HepG2 (cell line): ENCODE data around the gene CSNK1D. TPM values are rescaled to one million over a fixed set of nuclear protein-coding genes. Genes with fewer than 3 reads are reported as not detected.

Source experiments
- ARNT ChIP-seq: fragments of 450-650 bp; IDR thresholded peaks from 2 replicates; pipeline ENCODE4 v1.6.1; 2017
- GMEB1 ChIP-seq: sonication (generic); formaldehyde crosslinking; IDR thresholded peaks from 2 replicates; pipeline ENCODE4 v1.5.1; 2020; ENCODE audit warnings: missing genetic modification reagents, mild to moderate bottlenecking, borderline replicate concordance
- KLF11 ChIP-seq: IDR thresholded peaks from 2 replicates; pipeline ENCODE4 v1.6.1; 2016; ENCODE audit warnings: missing compliant biosample characterization
- MXD4 ChIP-seq: IDR thresholded peaks from 2 replicates; pipeline ENCODE4 v1.6.1; 2016; ENCODE audit warnings: mild to moderate bottlenecking, missing biosample characterization, missing genetic modification reagents
- MZF1 ChIP-seq: sonication (generic); formaldehyde crosslinking; IDR thresholded peaks from 2 replicates; pipeline ENCODE4 v1.8.1; 2023; ENCODE audit warnings: mild to moderate bottlenecking, missing genetic modification reagents, borderline replicate concordance
- PCBP2 ChIP-seq: fragments of 200-400 bp; formaldehyde crosslinking; optimal IDR thresholded peaks from 2 replicates; pipeline ENCODE3; 2018; ENCODE audit warnings: low read length, low read depth; ENCODE audit not compliant: poor library complexity, severe bottlenecking
- PHF20 ChIP-seq: sonication (generic); formaldehyde crosslinking; IDR thresholded peaks from 2 replicates; pipeline ENCODE4 v1.5.0; 2020; ENCODE audit warnings: mild to moderate bottlenecking, missing genetic modification reagents
- SP1 ChIP-seq, 2 experiments: fragments of 450-650 bp in 1 of 2; sonication (generic) in 1 of 2; formaldehyde crosslinking in 1 of 2; IDR thresholded peaks; 2 replicates each; pipeline versions ENCODE4 v1.4.0 to v1.6.1; 2016 to 2020; ENCODE audit warnings: missing genetic modification reagents in 1 of 2
- ZKSCAN5 ChIP-seq: sonication (generic); formaldehyde crosslinking; IDR thresholded peaks from 2 replicates; pipeline ENCODE4 v1.5.1; 2020; ENCODE audit warnings: mild to moderate bottlenecking, missing genetic modification reagents
- ZNF230 ChIP-seq: sonication (generic); formaldehyde crosslinking; IDR thresholded peaks from 2 replicates; pipeline ENCODE4 v1.4.0; 2020; ENCODE audit warnings: mild to moderate bottlenecking, missing genetic modification reagents
- ZNF24 ChIP-seq: fragments of 450-650 bp; IDR thresholded peaks from 2 replicates; pipeline ENCODE4 v1.6.1; 2017; ENCODE audit warnings: antibody characterized with exemption, mild to moderate bottlenecking
- ZNF264 ChIP-seq: sonication (generic); formaldehyde crosslinking; IDR thresholded peaks from 2 replicates; pipeline ENCODE4 v1.4.0; 2020; ENCODE audit warnings: missing genetic modification reagents
- ZNF280B ChIP-seq: sonication (generic); formaldehyde crosslinking; IDR thresholded peaks from 2 replicates; pipeline ENCODE4 v1.5.0; 2020; ENCODE audit warnings: missing genetic modification reagents, mild to moderate bottlenecking, borderline replicate concordance
- ZNF432 ChIP-seq: sonication (generic); formaldehyde crosslinking; IDR thresholded peaks from 2 replicates; pipeline ENCODE4 v1.5.0; 2020; ENCODE audit warnings: missing genetic modification reagents, mild to moderate bottlenecking, borderline replicate concordance
- ZNF547 ChIP-seq: sonication (generic); formaldehyde crosslinking; IDR thresholded peaks from 2 replicates; pipeline ENCODE4 v1.5.1; 2020; ENCODE audit warnings: mild to moderate bottlenecking, missing genetic modification reagents
- ZNF746 ChIP-seq: sonication (generic); formaldehyde crosslinking; IDR thresholded peaks from 2 replicates; pipeline ENCODE4 v1.8.0; 2022; ENCODE audit warnings: mild to moderate bottlenecking, missing genetic modification reagents
- ZNF792 ChIP-seq: IDR thresholded peaks from 2 replicates; pipeline ENCODE4 v1.6.1; 2016
- ZUFSP ChIP-seq: sonication (generic); formaldehyde crosslinking; IDR thresholded peaks from 2 replicates; pipeline ENCODE4 v1.9.0; 2021; ENCODE audit warnings: missing genetic modification reagents, mild to moderate bottlenecking, borderline replicate concordance
- polyA plus RNA-seq, 8 experiments: library from polyadenylated mRNA; depleted of rRNA in 3 of 8; stranded (reverse) in 7 of 8; unstranded in 1 of 8; fragments of >200 nt; fragmentation: Illumina TruSeq in 4 of 8; extraction: Trizol in 4 of 8; gene quantifications; 2 replicates each; pipeline versions ENCODE4 v1.2.1 to v1.2.3, GENCODE V29; 2011 to 2016; ENCODE audit warnings: low read depth in 4 of 8, missing spikeins in 1 of 8, mixed read lengths in 1 of 8; ENCODE audit not compliant: insufficient read depth in 1 of 8
- total RNA-seq, 5 experiments: library from RNA; depleted of rRNA; stranded (reverse); fragments of >200 nt; fragmentation: Illumina TruSeq; extraction: Trizol; gene quantifications; 2 replicates each; pipeline ENCODE4 v1.2.3, GENCODE V29; 2016; ENCODE audit warnings: low read depth in 1 of 5

Gene CSNK1D
- total and polyA plus RNA-seq, 2 of the 13 experiments (the other 11 are each of a cell fraction or from before 2014, with no cell fraction given) = 31.5 to 128 TPM

- peak; percentile 72 for TF ChIP-seq MZF1 (CRISPR knock-in tag)
- peak; percentile 32; the same call in 1 of the 2 replicates for TF ChIP-seq ZNF746 (CRISPR knock-in tag)
- peak; percentile 71; the same call in 1 of the 2 replicates for TF ChIP-seq KLF11
- peak; percentile 83; the same call in 1 of the 2 replicates for TF ChIP-seq ZNF230 (CRISPR knock-in tag)
- TF ChIP-seq ZNF264 (CRISPR knock-in tag) = peak; percentile 83
- TF ChIP-seq GMEB1 (CRISPR knock-in tag) = peak; percentile 51
- TF ChIP-seq ZNF792 (CRISPR knock-in tag) = 0 out of 2 replicates have a peak, but pooled peaks have one; percentile 74
- TF ChIP-seq ZNF432 (CRISPR knock-in tag) = no peak
- TF ChIP-seq ZNF24 = no peak
- TF ChIP-seq ZUFSP = no peak
- no peak for TF ChIP-seq SP1 (IDR thresholded peaks at IDR 0.05)
- TF ChIP-seq SP1 (CRISPR knock-in tag; IDR thresholded peaks at IDR 0.05) = 0 out of 2 replicates have a peak, but pooled peaks have one; percentile 6
- peak; percentile 36; the same call in 1 of the 2 replicates for TF ChIP-seq PHF20 (CRISPR knock-in tag)
- TF ChIP-seq ZKSCAN5 = no peak; the same call in 1 of the 2 replicates
- no peak for TF ChIP-seq MXD4 (CRISPR knock-in tag)
- TF ChIP-seq ZNF547 = no peak; the same call in 1 of the 2 replicates
- no peak for TF ChIP-seq ARNT
- TF ChIP-seq PCBP2 = no peak
- peak; percentile 45; the same call in 1 of the 2 replicates for TF ChIP-seq ZNF280B (CRISPR knock-in tag)
These were observed 32.1 kb downstream of the CSNK1D start (continued) for GRCh38 chr17:82241183-82241925.
